Measurements from ENCODE around the gene PADI1.

GRCh38 chr1:17195731-17196130, 9.2 kb upstream of the PADI1 start:
- no peak for TF ChIP-seq CTCF (IDR thresholded peaks at IDR 0.05; ENCODE audit: insufficient read depth, low read length)
- no peak for TF ChIP-seq POLR2AphosphoS5 (IDR thresholded peaks at IDR 0.05; ENCODE audit: low read depth)
- no peak for TF ChIP-seq REST (IDR thresholded peaks at IDR 0.05; ENCODE audit: insufficient replicate concordance, low read depth)

All from HL-60 (cell line).